Stimulated activated memory B cell treated with anti-CD40 and anti-IgM and Interleukin-4, amounts not matched to agents 10 μg/mL and 1 μg/mL and 100 μg/mL, for 72 hours (primary cell): ENCODE results near the gene ZNF335.
A peak's percentile ranks its signal among the peaks of the same experiment; 100 is the strongest.
"Not testable (repeated sequence)": the region's sequence is repeated elsewhere in the genome, so short reads cannot be mapped to it uniquely, and the experiment has no call there.

Experiments used
- ATAC-seq: fragments of 150-1000 bp; cut with Tn5 transposase; 2 replicates; pipeline ENCODE4 v1.10.0; 2021
- H3K27ac Mint-ChIP-seq: one replicate; pipeline ENCODE4 v1.8.0; 2022; ENCODE audit warnings: mild to moderate bottlenecking, mixed read lengths
- H3K27me3 Mint-ChIP-seq: one replicate; pipeline ENCODE4 v1.8.0; 2022; ENCODE audit warnings: mixed read lengths
- H3K36me3 Mint-ChIP-seq: one replicate; pipeline ENCODE4 v1.8.0; 2022; ENCODE audit warnings: mixed read lengths
- H3K4me1 Mint-ChIP-seq: one replicate; pipeline ENCODE4 v1.8.0; 2022; ENCODE audit warnings: mixed read lengths
- H3K4me3 Mint-ChIP-seq: one replicate; pipeline ENCODE4 v1.8.0; 2022; ENCODE audit warnings: mild to moderate bottlenecking, moderate library complexity, mixed read lengths
- H3K9me3 Mint-ChIP-seq: one replicate; pipeline ENCODE4 v1.8.0; 2022; ENCODE audit warnings: mixed read lengths

The ZNF335 gene

GRCh38 chr20:45968081-45968671, 3.8 kb downstream of the ZNF335 start:
- no peak for ATAC-seq
- Mint-ChIP-seq H3K27me3 (no peaks in the 10 kb centered on the region), H3K27ac (no peak overlapping the region), H3K4me1 (peaks cover 55% of the 10 kb centered on the region), H3K36me3 (peaks cover 32% of the 10 kb centered on the region), H3K4me3 (no peak overlapping the region), H3K9me3 (no peaks in the 10 kb centered on the region)

GRCh38 chr20:45967551-45968080, 4.4 kb downstream of the ZNF335 start:
- Mint-ChIP-seq H3K4me3 (no peak overlapping the region), H3K27ac (no peak overlapping the region), H3K27me3 (no peaks in the 10 kb centered on the region), H3K9me3 (no peaks in the 10 kb centered on the region), H3K36me3 (peaks cover 37% of the 10 kb centered on the region), H3K4me1 (peaks cover 57% of the 10 kb centered on the region)
- no peak for ATAC-seq

DNA sequence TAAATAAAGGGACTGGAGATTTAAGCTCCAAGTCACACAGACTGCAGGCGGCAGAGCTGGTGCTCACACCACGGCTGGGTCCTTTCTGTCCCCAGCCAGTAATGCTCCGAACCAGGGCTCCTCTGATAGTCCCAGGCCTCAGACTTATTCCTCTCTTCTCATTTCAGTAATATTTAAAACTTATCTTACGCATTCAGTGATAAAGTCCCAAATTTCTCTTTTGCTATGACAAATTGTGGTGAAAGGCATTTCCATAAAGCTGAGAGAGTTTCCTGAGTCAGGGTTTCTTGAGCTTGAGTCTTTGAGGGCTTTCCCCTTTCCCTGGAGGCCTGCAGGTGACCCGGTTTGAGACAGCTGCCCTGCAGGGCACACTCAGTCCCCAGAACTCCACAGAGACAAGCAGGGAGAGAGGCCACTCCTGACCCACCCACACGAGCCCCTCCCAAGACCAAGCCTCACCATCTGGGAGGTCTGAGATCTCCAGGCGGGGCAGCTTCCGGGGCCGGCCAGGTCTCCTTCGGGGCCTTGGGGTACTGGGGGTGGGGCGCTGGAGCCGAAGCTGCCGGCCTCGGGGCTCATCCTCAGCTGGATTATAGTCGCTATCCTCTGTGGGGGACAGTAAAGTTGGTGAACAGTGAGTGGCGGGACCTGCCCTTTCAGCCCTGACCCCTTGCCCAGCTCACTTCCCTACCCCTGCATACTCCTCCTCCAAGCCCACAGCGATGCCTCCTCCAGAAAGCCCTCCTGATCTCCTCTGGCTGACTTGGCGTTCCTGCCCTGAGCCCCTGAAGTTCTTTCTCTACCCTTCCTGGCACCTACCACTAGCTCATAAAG, 6.6 kb downstream of the ZNF335 start:
- Mint-ChIP-seq H3K36me3 (peaks cover 46% of the 10 kb centered on the region), H3K27me3 (no peaks in the 10 kb centered on the region), H3K4me3 (peak overlapping the region; percentile 69), H3K27ac (peak overlapping the region; percentile 85), H3K4me1 (peaks cover 49% of the 10 kb centered on the region), H3K9me3 (no peaks in the 10 kb centered on the region)
- ATAC-seq = peak; percentile 81

GRCh38 chr20:45964006-45964400, 8.0 kb downstream of the ZNF335 start:
- peaks cover 46% of the 10 kb centered on the region for H3K4me1 Mint-ChIP-seq
- no peak overlapping the region for H3K4me3 Mint-ChIP-seq
- H3K9me3 Mint-ChIP-seq = no peaks in the 10 kb centered on the region
- H3K36me3 Mint-ChIP-seq = peaks cover 60% of the 10 kb centered on the region
- H3K27ac Mint-ChIP-seq = no peak overlapping the region
- no peaks in the 10 kb centered on the region for H3K27me3 Mint-ChIP-seq
- no peak for ATAC-seq

DNA sequence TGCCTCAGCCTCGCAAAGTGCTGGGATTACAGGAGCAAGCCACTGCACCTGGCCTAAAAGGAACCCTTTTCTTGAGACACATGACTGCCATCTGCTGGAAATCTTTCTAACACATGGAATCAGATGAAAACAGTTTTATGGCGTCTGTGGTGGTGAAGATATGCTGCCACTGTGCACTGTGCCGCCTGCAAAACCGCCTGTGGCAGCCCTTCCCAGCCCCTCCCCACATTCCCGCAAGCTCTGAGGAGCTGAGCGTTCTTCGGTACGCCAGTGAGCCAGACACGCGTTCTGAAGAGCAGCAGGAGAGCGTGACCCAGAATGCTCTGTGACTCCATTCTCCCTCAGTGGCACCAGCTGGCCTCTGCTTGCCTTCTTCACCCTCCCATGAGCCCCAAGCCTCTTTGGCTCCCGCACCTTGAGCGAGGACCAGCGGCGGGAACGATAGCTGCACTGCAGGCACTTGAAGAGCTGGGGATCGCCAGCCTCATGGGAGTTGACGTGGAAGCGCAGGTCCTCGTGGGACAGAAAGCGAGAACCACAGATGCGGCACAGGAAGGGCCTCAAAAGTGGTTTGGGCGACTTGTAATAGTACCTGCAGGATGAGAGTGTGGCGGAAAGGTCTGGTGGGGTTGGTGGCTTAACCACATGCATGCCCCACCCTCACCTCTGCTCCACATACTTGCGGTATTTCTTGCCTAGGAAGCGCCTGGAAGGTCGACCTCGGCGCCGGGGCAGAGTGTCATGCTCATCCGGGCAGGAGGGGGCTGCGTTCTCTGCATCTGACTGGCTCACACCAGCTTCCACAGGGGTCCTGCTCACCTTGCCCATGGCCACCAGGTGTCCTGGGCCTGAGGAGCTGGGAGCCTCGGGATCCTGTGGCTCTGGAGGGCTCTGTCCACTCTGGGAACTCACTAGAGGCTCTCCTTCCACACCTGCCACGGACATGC, 8.7 kb downstream of the ZNF335 start:
- no peak overlapping the region for H3K4me3 Mint-ChIP-seq
- peaks cover 66% of the 10 kb centered on the region for H3K36me3 Mint-ChIP-seq
- ATAC-seq = peak; percentile 27
- no peaks in the 10 kb centered on the region for H3K27me3 Mint-ChIP-seq
- H3K27ac Mint-ChIP-seq = peak overlapping the region; percentile 38
- H3K9me3 Mint-ChIP-seq = no peaks in the 10 kb centered on the region
- H3K4me1 Mint-ChIP-seq = peaks cover 46% of the 10 kb centered on the region

- ATAC-seq = no peak
- Mint-ChIP-seq H3K36me3 (peaks cover 71% of the 10 kb centered on the region), H3K27me3 (no peaks in the 10 kb centered on the region), H3K4me1 (peaks cover 46% of the 10 kb centered on the region), H3K4me3 (no peak overlapping the region), H3K9me3 (no peaks in the 10 kb centered on the region), H3K27ac (no peak overlapping the region)
Measured at GRCh38 chr20:45962031-45962755, 9.8 kb downstream of the ZNF335 start.

GRCh38 chr20:45959956-45960630, 11.9 kb downstream of the ZNF335 start:
- ATAC-seq = peak; percentile 89
- peaks cover 64% of the 10 kb centered on the region for H3K36me3 Mint-ChIP-seq
- H3K4me1 Mint-ChIP-seq = peaks cover 36% of the 10 kb centered on the region
- peak overlapping the region; percentile 9 for H3K4me3 Mint-ChIP-seq
- no peaks in the 10 kb centered on the region for H3K9me3 Mint-ChIP-seq
- no peaks in the 10 kb centered on the region for H3K27me3 Mint-ChIP-seq
- peak overlapping the region; percentile 38 for H3K27ac Mint-ChIP-seq

DNA sequence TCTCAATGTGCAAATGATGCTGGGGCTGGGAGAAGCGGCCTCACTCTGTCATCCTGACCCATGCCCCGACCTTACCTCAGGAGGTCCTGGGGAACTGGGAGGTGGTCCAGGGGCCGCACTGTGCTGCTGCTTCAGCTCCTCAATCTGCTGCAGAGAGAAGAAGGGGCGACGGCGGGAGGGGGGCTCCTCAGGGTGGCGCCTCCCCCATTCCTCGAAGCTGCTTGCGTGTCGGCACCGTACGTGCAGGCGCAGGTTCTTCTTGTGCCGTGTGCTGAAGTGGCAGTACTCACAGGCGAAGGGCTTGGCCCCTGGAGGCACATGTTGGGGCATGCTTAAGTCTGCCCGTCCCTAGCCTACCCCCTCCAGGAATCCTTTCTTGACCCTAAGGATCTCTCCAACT, 12.9 kb downstream of the ZNF335 start:
- Mint-ChIP-seq H3K27ac (no peak overlapping the region), H3K27me3 (no peaks in the 10 kb centered on the region), H3K9me3 (no peaks in the 10 kb centered on the region), H3K36me3 (peaks cover 61% of the 10 kb centered on the region), H3K4me3 (no peak overlapping the region), H3K4me1 (peaks cover 31% of the 10 kb centered on the region)
- no peak for ATAC-seq

DNA sequence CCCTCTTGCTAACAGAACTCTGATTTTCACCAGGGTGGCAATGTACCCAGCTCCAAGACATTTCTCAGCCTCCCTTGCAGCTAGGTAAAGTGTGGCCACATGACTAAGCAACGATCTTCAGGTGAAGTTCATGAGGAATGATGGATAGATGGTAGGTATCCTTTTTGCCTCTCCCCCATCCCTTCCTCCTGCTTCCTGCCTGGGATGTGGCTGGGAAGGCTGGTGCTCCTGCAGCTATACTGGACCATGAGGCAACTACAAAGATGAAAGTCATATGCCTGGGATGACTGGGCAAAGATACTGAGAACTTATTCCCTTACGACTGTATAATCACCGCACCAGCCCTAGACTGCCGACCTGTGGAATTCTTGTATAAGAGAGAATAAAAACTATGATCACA, 13.4 kb downstream of the ZNF335 start:
- H3K27me3 Mint-ChIP-seq = no peaks in the 10 kb centered on the region
- H3K36me3 Mint-ChIP-seq = peaks cover 66% of the 10 kb centered on the region
- no peak overlapping the region for H3K4me3 Mint-ChIP-seq
- ATAC-seq = no peak
- H3K4me1 Mint-ChIP-seq = peaks cover 25% of the 10 kb centered on the region
- H3K27ac Mint-ChIP-seq = no peak overlapping the region
- no peaks in the 10 kb centered on the region for H3K9me3 Mint-ChIP-seq

GRCh38 chr20:45957021-45957941, 14.7 kb downstream of the ZNF335 start:
- Mint-ChIP-seq H3K9me3 (no peaks in the 10 kb centered on the region), H3K36me3 (peaks cover 58% of the 10 kb centered on the region), H3K4me1 (peaks cover 16% of the 10 kb centered on the region), H3K4me3 (no peak overlapping the region), H3K27ac (no peak overlapping the region), H3K27me3 (no peaks in the 10 kb centered on the region)
- ATAC-seq = no peak

- not testable (repeated sequence) for H3K27ac Mint-ChIP-seq, H3K27me3 Mint-ChIP-seq, ATAC-seq, H3K4me3 Mint-ChIP-seq, H3K9me3 Mint-ChIP-seq
- Mint-ChIP-seq H3K4me1 (peaks cover 21% of the 10 kb centered on the region), H3K36me3 (peaks cover 60% of the 10 kb centered on the region)
Measured at GRCh38 chr20:45956326-45956725, 15.7 kb downstream of the ZNF335 start.

- no peak for ATAC-seq
- H3K9me3 Mint-ChIP-seq = no peaks in the 10 kb centered on the region
- peaks cover 19% of the 10 kb centered on the region for H3K4me1 Mint-ChIP-seq
- no peak overlapping the region for H3K4me3 Mint-ChIP-seq
- no peak overlapping the region for H3K27ac Mint-ChIP-seq
- peaks cover 52% of the 10 kb centered on the region for H3K36me3 Mint-ChIP-seq
- H3K27me3 Mint-ChIP-seq = no peaks in the 10 kb centered on the region
Measured at GRCh38 chr20:45953672-45954071, 18.3 kb downstream of the ZNF335 start.

DNA sequence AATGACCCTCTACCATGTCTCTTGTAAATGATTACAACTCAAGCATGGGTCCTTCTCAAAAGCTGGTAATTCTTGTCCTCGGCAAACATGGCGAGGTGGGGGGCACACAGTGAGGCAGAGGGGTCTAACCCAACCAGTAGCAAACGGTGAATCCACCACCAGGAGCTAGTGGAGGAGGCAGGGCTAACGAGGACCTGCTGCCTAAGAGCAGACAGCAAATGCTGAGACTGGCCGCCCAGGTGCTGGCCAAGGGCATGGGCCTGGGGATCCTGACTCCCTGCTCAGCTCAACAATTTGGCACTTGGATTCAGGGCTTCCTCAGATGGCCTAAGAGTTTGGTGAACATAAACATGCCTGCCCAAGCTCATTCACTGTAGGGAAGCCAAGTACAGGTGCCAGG, 19.1 kb downstream of the ZNF335 start:
- H3K4me3 Mint-ChIP-seq = no peak overlapping the region
- no peak overlapping the region for H3K27ac Mint-ChIP-seq
- H3K4me1 Mint-ChIP-seq = peaks cover 26% of the 10 kb centered on the region
- no peaks in the 10 kb centered on the region for H3K9me3 Mint-ChIP-seq
- no peaks in the 10 kb centered on the region for H3K27me3 Mint-ChIP-seq
- ATAC-seq = no peak
- H3K36me3 Mint-ChIP-seq = peaks cover 49% of the 10 kb centered on the region
